ENCODE data around the gene RABL6.

GRCh38 chr9:136828474-136829140 lies 20.9 kb downstream of the RABL6 start:
- TF ChIP-seq TAF1 (IDR thresholded peaks at IDR 0.05; ENCODE audit: borderline replicate concordance, insufficient read depth, low read length) (no peak), FOXP2 (optimal IDR thresholded peaks at IDR 0.05; ENCODE audit: borderline replicate concordance, extremely low read depth, extremely low read length, insufficient read depth) (no peak), POLR2AphosphoS5 (IDR thresholded peaks at IDR 0.05; ENCODE audit: low read depth, low read length) (no peak), REST (IDR thresholded peaks at IDR 0.05; ENCODE audit: insufficient read depth in 1 of 2, low read depth in 2 of 2, low read length in 2 of 2) (no peak), SIN3A (IDR thresholded peaks at IDR 0.05; ENCODE audit: borderline replicate concordance, insufficient read depth, low read length) (no peak)

Measured in PFSK-1 (cell line).